Astrocyte of the cerebellum (primary cell): Measurements from ENCODE around the gene FTCD.
A peak's percentile ranks its signal among the peaks of the same experiment; 100 is the strongest.
"Not testable (repeated sequence)": the region's sequence is repeated elsewhere in the genome, so short reads cannot be mapped to it uniquely, and the experiment has no call there.

ENCODE experiments used
- DNase-seq: peaks from one replicate; pipeline ENCODE4 v3.0.0-alpha.2; 2011; ENCODE audit warnings: low read depth
- H3K4me3 ChIP-seq: 2 replicates; pipeline ENCODE4 v1.5.1; 2011; ENCODE audit warnings: mild to moderate bottlenecking, low read depth, low read length, moderate library complexity
- in situ Hi-C: cut with HindIII; loops from 2 replicates; pipeline ENCODE4 v1.10.0; 2017; ENCODE audit warnings: low sequenced_read_pairs
- TF ChIP-seq, protein P1 (sequence below): IDR thresholded peaks from 2 replicates; pipeline ENCODE4 v1.5.1; 2012; ENCODE audit warnings: low read length, low read depth, moderate library complexity, mild to moderate bottlenecking; ENCODE audit errors: missing control alignments

Gene FTCD

DNA sequence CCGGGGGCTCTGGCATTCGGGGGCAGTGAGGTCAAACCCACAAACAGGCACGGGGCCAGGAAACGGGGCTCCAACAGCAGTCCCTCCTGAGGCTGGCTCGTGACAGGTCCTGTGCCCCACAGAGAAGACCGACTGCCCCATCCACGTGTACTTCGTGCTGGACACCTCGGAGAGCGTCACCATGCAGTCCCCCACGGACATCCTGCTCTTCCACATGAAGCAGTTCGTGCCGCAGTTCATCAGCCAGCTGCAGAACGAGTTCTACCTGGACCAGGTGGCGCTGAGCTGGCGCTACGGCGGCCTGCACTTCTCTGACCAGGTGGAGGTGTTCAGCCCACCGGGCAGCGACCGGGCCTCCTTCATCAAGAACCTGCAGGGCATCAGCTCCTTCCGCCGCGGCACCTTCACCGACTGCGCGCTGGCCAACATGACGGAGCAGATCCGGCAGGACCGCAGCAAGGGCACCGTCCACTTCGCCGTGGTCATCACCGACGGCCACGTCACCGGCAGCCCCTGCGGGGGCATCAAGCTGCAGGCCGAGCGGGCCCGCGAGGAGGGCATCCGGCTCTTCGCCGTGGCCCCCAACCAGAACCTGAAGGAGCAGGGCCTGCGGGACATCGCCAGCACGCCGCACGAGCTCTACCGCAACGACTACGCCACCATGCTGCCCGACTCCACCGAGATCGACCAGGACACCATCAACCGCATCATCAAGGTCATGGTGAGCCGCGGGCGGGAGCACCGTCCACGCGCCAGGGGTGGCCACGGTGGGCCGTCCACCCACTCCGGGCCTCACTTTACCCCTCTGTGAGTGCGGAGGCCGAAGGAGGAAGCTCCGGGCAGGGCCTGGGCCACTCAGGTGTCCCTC is 43.3 kb downstream of the FTCD start:
- H3K4me3 ChIP-seq: no peak overlapping the region
- TF ChIP-seq, protein P1, sequence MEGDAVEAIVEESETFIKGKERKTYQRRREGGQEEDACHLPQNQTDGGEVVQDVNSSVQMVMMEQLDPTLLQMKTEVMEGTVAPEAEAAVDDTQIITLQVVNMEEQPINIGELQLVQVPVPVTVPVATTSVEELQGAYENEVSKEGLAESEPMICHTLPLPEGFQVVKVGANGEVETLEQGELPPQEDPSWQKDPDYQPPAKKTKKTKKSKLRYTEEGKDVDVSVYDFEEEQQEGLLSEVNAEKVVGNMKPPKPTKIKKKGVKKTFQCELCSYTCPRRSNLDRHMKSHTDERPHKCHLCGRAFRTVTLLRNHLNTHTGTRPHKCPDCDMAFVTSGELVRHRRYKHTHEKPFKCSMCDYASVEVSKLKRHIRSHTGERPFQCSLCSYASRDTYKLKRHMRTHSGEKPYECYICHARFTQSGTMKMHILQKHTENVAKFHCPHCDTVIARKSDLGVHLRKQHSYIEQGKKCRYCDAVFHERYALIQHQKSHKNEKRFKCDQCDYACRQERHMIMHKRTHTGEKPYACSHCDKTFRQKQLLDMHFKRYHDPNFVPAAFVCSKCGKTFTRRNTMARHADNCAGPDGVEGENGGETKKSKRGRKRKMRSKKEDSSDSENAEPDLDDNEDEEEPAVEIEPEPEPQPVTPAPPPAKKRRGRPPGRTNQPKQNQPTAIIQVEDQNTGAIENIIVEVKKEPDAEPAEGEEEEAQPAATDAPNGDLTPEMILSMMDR: no peak
- no peak for DNase-seq
- in situ Hi-C loops: loop anchor here (5.0 to 10.0 kb wide), 2 partner anchors 60 to 157 kb away; no protein-coding TSS in a partner anchor

GRCh38 chr21:46111193-46111571 is 44.2 kb downstream of the FTCD start:
- no peak overlapping the region for H3K4me3 ChIP-seq
- DNase-seq: no peak
- in situ Hi-C loops: loop anchor here (5.0 to 10.0 kb wide), 2 partner anchors 59 to 156 kb away; no protein-coding TSS in a partner anchor
- TF ChIP-seq, protein P1: no peak

GRCh38 chr21:46110499-46111192 is 44.7 kb downstream of the FTCD start:
- TF ChIP-seq, protein P1: peak; percentile 4
- DNase-seq: no peak
- H3K4me3 ChIP-seq: no peak overlapping the region
- in situ Hi-C loops: loop anchor here (5.0 to 10.0 kb wide), 2 partner anchors 58 to 156 kb away; no protein-coding TSS in a partner anchor

- TF ChIP-seq, protein P1: no peak
- in situ Hi-C loops: loop anchor here (5.0 to 10.0 kb wide), 3 partner anchors 57 to 155 kb away; no protein-coding TSS in a partner anchor
- DNase-seq: no peak
- H3K4me3 ChIP-seq: no peak overlapping the region
These were observed 45.8 kb downstream of the FTCD start for GRCh38 chr21:46109313-46110221.

GRCh38 chr21:46108827-46109312 is 46.5 kb downstream of the FTCD start:
- in situ Hi-C loops: loop anchor here (10.0 kb wide), 1 partner anchor 104 kb away; no protein-coding TSS in a partner anchor
- TF ChIP-seq, protein P1: no peak
- no peak overlapping the region for H3K4me3 ChIP-seq
- no peak for DNase-seq

DNA sequence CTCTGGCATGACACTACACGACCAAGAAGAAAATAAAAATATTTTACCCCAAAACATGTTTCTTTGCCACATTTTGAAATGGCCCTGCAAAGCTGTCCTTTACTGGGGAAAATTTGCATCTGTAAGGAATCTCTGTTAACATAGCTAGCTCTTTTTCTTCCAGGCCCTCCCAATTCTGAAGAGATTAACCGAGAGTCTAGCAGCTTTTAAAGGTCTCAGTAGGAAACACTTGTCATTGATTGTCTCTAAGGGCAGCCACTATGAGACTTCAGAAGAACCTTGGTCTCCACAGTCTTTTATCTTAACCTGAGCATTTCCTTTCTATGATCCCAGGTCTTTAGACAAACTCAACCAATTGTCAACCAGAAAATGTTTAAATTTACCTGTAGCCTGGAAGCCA is 48.0 kb downstream of the FTCD start:
- not testable (repeated sequence) for DNase-seq, H3K4me3 ChIP-seq
- in situ Hi-C loops: loop anchor here (10.0 kb wide), 1 partner anchor 103 kb away; no protein-coding TSS in a partner anchor
